Panc1 (cell line): ENCODE measurements around the gene ZFHX3.

Experiments
- CTCF ChIP-seq: fragments of 450-650 bp; IDR thresholded peaks from 2 replicates; pipeline ENCODE4 v1.5.1; 2017; ENCODE audit warnings: mild to moderate bottlenecking
- POLR2AphosphoS5 ChIP-seq: IDR thresholded peaks from 2 replicates; pipeline ENCODE4 v1.6.1; 2012; ENCODE audit warnings: mild to moderate bottlenecking, low read depth, low read length, moderate library complexity
- SIN3A ChIP-seq: IDR thresholded peaks from 2 replicates; pipeline ENCODE4 v1.6.1; 2012; ENCODE audit warnings: low read depth, mild to moderate bottlenecking, low read length, moderate library complexity, borderline replicate concordance; ENCODE audit not compliant: insufficient read depth
- TCF7L2 ChIP-seq: IDR thresholded peaks from 2 replicates; pipeline ENCODE4 v1.6.1; 2011; ENCODE audit warnings: mild to moderate bottlenecking, low read depth, low read length, inconsistent platforms

GRCh38 chr16:72865835-72866234, 182.1 kb downstream of the ZFHX3 start:
- TF ChIP-seq CTCF (no peak), POLR2AphosphoS5 (no peak), TCF7L2 (no peak), SIN3A (no peak)
